M059J (cell line): ENCODE data around the gene RIPK3. TPM values are rescaled to one million over a fixed set of nuclear protein-coding genes. Genes with fewer than 3 reads are reported as not detected.
"Not testable (repeated sequence)": the region's sequence is repeated elsewhere in the genome, so short reads cannot be mapped to it uniquely, and the experiment has no call there.

Source experiments
- DNase-seq: peaks from one replicate; pipeline ENCODE4 v3.0.0-alpha.2; 2012; ENCODE audit warnings: low read depth
- total RNA-seq: library from RNA; depleted of rRNA; stranded (reverse); fragments of >200 nt; shearing (Covaris generic); gene quantifications from 2 replicates; pipeline ENCODE4 v1.2.3, GENCODE V29; 2014

The RIPK3 gene
- total RNA-seq, 1 experiment from 2014 or later = not detected

GRCh38 chr14:24369907-24370687 lies 30.3 kb upstream of the RIPK3 start:
- DNase-seq = no peak

- DNase-seq = no peak
Measured at GRCh38 chr14:24369463-24369862, 29.7 kb upstream of the RIPK3 start.

- no peak for DNase-seq
Measured at GRCh38 chr14:24368562-24369252, 28.9 kb upstream of the RIPK3 start.

- DNase-seq = no peak
Measured at GRCh38 chr14:24368212-24368561, 28.4 kb upstream of the RIPK3 start.

GRCh38 chr14:24367514-24368211 lies 27.9 kb upstream of the RIPK3 start, which contains the start of gene NFATC4:
Gene NFATC4 (plus strand): TSS chr14:24368184. CDS start chr14:24368341, 157 bp downstream.
- DNase-seq = peak; percentile 26

GRCh38 chr14:24366721-24367513 lies 27.1 kb upstream of the RIPK3 start:
- peak; percentile 59 for DNase-seq

GRCh38 chr14:24366413-24366720 lies 26.6 kb upstream of the RIPK3 start:
- no peak for DNase-seq

GRCh38 chr14:24365600-24366412 lies 26.0 kb upstream of the RIPK3 start:
- DNase-seq = peak; percentile 78

- DNase-seq = no peak
Measured at GRCh38 chr14:24364841-24365240, 25.1 kb upstream of the RIPK3 start.

GRCh38 chr14:24363401-24363800 lies 23.6 kb upstream of the RIPK3 start:
- no peak for DNase-seq

GRCh38 chr14:24362241-24362960 lies 22.6 kb upstream of the RIPK3 start:
- no peak for DNase-seq

- no peak for DNase-seq
Measured at GRCh38 chr14:24361326-24361725, 21.5 kb upstream of the RIPK3 start.

GRCh38 chr14:24360281-24360680 lies 20.5 kb upstream of the RIPK3 start:
- DNase-seq = no peak

- DNase-seq = no peak
Measured at GRCh38 chr14:24356208-24356607, 16.4 kb upstream of the RIPK3 start.

- no peak for DNase-seq
Measured at GRCh38 chr14:24355009-24355408, 15.2 kb upstream of the RIPK3 start.

GRCh38 chr14:24354482-24354825 lies 14.7 kb upstream of the RIPK3 start:
- not testable (repeated sequence) for DNase-seq

- no peak for DNase-seq
Measured at GRCh38 chr14:24353559-24354481, 14.0 kb upstream of the RIPK3 start.

- no peak for DNase-seq
Measured at GRCh38 chr14:24351517-24351916, 11.7 kb upstream of the RIPK3 start.

GRCh38 chr14:24349742-24350141 lies 10.0 kb upstream of the RIPK3 start:
- no peak for DNase-seq
